Neutrophil (primary cell): ENCODE data around the gene DIDO1.

Source experiments
- H3K27ac ChIP-seq: fragments of 200-600 bp; sonication (generic); 2 replicates; pipeline ENCODE4 v1.5.1; 2016; ENCODE audit warnings: mild to moderate bottlenecking, moderate library complexity
- H3K27me3 ChIP-seq: fragments of 200-600 bp; sonication (generic); 2 replicates; pipeline ENCODE4 v1.6.0; 2016; ENCODE audit warnings: mild to moderate bottlenecking
- H3K36me3 ChIP-seq: fragments of 200-600 bp; sonication (generic); 2 replicates; pipeline ENCODE4 v1.5.1; 2017
- H3K4me1 ChIP-seq, 2 experiments: fragments of 200-600 bp in 1 of 2; sonication (generic) in 1 of 2; 1 replicate in 1 of 2; 2 replicates in 1 of 2; pipeline versions ENCODE4 v1.5.1 to v1.6.1; 2013 to 2016; ENCODE audit warnings: low read depth in 1 of 2, low read length in 1 of 2, mild to moderate bottlenecking in 1 of 2, moderate library complexity in 1 of 2; ENCODE audit not compliant: control insufficient read depth in 1 of 2, insufficient read depth in 1 of 2
- H3K4me3 ChIP-seq, 2 experiments: fragments of 200-600 bp in 1 of 2; sonication (generic) in 1 of 2; 1 replicate in 1 of 2; 2 replicates in 1 of 2; pipeline ENCODE4 v1.5.1; 2013 to 2016; ENCODE audit warnings: low read depth in 1 of 2, low read length in 1 of 2, mild to moderate bottlenecking in 1 of 2, moderate library complexity in 1 of 2
- H3K9me3 ChIP-seq: fragments of 200-600 bp; sonication (generic); 2 replicates; pipeline ENCODE4 v1.5.1; 2016
- TF ChIP-seq, protein P1 (sequence below): fragments of 200-600 bp; sonication (generic); IDR thresholded peaks from 2 replicates; pipeline ENCODE4 v1.5.1; 2016; ENCODE audit warnings: antibody characterized with exemption

DIDO1 gene

DNA sequence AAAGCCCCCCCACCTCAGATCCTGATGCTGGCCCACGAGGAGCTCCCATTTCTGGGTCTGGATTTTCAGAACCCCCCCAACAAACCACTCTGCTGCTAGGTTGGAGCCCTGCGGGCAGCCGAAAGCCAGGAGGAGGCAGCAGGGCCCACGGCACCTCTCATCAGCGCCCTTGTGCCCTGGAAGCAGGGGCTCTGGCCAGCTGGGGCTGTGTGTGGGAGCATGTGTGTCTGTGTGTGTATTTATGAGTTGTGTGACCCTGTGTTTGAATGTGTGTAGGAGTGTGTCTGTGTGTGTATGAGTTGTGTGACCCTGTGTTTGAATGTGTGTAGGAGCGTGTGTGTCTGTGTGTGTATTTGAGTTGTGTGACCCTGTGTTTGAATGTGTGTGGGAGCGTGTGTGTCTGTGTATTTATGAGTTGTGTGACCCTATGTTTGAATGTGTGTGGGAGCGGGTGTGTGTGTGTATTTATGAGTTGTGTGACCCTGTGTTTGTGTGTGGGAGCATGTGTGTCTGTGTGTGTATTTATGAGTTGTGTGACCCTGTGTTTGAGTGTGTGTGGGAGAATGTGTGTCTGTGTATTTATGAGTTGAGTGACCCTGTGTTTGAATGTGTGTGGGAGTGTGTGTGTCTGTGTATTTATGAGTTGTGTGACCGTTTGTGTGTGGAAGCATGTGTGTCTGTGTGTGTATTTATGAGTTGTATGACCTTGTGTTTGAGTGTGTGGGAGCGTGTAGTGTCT, 45.1 kb upstream of the DIDO1 start:
- Histone ChIP-seq H3K9me3 (no peaks in the 10 kb centered on the region), H3K27me3 (peaks cover 79% of the 10 kb centered on the region), H3K27ac (no peak overlapping the region), H3K4me3 (no peak overlapping the region), H3K36me3 (no peaks in the 10 kb centered on the region), H3K4me1 (peaks cover 0 to 8% of the 10 kb centered on the region in 2 experiments)
- TF ChIP-seq, protein P1, sequence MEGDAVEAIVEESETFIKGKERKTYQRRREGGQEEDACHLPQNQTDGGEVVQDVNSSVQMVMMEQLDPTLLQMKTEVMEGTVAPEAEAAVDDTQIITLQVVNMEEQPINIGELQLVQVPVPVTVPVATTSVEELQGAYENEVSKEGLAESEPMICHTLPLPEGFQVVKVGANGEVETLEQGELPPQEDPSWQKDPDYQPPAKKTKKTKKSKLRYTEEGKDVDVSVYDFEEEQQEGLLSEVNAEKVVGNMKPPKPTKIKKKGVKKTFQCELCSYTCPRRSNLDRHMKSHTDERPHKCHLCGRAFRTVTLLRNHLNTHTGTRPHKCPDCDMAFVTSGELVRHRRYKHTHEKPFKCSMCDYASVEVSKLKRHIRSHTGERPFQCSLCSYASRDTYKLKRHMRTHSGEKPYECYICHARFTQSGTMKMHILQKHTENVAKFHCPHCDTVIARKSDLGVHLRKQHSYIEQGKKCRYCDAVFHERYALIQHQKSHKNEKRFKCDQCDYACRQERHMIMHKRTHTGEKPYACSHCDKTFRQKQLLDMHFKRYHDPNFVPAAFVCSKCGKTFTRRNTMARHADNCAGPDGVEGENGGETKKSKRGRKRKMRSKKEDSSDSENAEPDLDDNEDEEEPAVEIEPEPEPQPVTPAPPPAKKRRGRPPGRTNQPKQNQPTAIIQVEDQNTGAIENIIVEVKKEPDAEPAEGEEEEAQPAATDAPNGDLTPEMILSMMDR: no peak

DNA sequence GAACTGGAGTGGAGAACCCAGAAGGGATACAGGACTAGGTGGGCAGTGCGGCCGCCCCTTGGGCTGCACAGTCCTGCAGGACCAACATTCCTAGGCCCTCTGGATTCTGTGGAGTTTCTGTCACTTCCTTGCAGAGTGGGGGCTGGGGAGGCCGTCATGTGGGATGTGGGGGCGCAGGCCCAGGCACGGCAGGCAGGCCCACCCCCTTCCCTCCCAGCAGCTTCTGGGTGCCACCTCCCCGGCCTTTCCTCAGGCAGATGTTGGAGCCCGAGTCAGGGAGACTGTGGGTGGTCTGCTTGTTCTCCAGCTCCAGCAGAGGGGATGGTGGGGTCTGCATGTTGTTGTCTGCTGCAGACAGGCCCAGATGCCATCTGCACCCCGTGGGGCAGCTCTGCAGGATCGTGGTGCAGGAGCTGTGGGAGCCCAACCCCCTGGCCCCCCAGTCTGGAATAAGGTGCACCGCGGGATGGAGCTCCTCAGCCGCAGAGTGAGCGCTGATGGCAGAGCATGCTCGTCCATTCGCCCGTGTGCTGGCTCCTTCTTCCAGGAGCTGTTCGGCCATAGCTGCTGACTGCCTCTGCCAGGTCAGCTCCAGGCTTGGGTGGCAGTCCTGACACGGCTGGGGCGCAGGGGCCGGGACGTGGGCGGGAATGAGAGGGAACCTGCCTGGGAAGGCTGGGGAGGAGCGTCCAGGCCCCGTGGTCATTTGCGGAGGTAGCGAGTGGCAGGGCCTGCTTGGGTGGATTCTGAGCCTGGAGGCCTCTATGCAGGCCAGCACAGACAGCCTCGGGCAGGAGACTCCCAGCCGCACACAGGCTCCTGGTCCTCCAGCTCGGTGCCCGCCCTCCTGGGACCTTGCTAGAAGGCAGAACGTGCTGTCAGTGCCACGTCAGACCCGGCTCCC, 44.3 kb upstream of the DIDO1 start:
- peaks cover 0 to 8% of the 10 kb centered on the region in 2 experiments for H3K4me1 ChIP-seq
- peaks cover 71% of the 10 kb centered on the region for H3K27me3 ChIP-seq
- no peak overlapping the region for H3K27ac ChIP-seq
- TF ChIP-seq, protein P1: no peak
- no peaks in the 10 kb centered on the region for H3K36me3 ChIP-seq
- H3K9me3 ChIP-seq: no peaks in the 10 kb centered on the region
- no peak overlapping the region for H3K4me3 ChIP-seq

DNA sequence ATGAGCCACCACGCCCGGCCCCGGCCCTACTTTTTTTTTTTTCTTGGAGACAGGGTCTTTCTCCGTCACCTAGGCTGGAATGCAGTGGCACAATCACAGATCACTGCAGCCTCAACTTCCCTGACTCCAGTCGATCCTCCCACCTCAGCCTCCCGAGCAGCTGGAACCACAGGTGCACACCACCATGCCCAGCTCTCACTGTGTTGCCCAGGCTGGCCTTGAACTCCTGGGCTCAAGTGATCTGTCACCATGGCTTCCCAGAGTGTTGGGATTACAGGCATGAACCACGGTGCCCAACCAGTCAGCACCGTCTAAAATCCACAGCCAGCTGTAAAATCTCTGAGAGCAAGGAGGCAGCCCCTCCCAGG, 43.6 kb upstream of the DIDO1 start:
- no peaks in the 10 kb centered on the region for H3K36me3 ChIP-seq
- H3K27me3 ChIP-seq: peaks cover 64% of the 10 kb centered on the region
- H3K9me3 ChIP-seq: no peaks in the 10 kb centered on the region
- H3K4me3 ChIP-seq: no peak overlapping the region
- H3K4me1 ChIP-seq: peaks cover 0 to 8% of the 10 kb centered on the region in 2 experiments
- TF ChIP-seq, protein P1: no peak
- no peak overlapping the region for H3K27ac ChIP-seq

DNA sequence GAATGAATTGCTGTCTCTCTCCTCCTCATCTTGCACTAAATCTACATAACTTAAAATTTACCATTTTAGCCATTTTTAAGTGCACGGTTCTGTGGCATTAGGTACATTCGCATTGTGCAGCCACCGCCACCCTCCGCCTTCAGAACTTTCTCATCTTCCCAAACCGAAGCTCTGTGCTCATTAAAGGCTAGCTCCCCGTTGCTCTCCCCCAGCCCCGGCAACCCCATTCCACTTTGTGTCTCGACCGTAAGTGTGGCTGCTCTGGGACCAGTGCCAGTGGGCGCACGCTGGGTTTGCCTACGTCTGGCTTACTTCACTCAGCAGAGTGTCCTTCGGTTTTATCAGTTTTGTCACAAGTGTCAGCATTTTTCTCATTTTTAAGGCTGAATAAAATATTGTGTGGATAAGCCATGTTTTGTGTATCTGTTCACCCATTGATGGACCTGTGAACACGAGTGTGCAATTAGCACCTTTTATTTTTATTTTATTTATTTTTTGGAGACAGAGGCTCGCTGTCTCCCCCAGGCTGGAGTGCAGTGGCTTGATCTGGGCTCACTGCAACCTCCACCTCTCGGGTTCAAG, 43.0 kb upstream of the DIDO1 start:
- Histone ChIP-seq H3K4me1 (peaks cover 0 to 8% of the 10 kb centered on the region in 2 experiments), H3K36me3 (peaks cover 2% of the 10 kb centered on the region), H3K27ac (no peak overlapping the region), H3K9me3 (no peaks in the 10 kb centered on the region), H3K4me3 (no peak overlapping the region), H3K27me3 (peaks cover 58% of the 10 kb centered on the region)
- TF ChIP-seq, protein P1: no peak

DNA sequence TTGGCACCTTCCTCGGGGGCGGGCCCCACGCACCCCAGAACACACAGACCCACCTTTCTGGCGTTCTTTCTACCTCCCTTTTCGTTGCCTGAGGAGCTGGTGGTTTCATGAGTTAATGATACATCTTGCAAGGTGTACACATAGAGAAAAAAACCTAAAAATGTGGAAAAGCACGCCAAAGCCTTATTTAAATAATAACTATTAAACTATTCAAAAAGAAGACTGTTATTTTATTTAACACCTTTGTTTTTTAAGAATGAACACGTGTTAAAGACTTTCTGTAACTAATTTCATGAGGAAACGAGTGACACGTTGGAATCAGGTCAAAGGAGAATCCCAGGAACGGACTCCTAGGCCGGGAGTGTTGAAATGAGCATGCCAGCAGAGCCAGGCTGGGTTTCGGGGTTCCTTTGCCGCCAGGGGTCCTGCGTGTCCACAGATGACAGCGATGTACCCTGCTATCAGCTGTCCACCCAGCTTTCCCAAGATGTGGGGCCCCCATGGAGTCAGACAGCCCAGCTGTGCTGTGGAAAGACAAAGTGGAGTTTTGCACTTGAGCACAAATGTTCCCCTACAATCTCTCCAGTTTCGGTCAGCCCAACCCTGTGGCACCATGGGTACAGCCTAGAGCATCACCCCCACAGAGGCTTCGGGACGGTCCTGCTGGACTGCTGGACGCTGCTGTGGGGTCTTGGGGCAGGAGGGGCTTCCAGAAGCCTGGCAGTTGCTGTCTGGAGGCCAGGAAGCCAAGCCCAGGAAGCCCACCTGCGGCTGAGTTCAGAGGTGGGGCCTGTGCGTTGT, 42.3 kb upstream of the DIDO1 start:
- no peak overlapping the region for H3K27ac ChIP-seq
- H3K36me3 ChIP-seq: peaks cover 9% of the 10 kb centered on the region
- no peak overlapping the region for H3K4me3 ChIP-seq
- TF ChIP-seq, protein P1: no peak
- H3K4me1 ChIP-seq: peaks cover 0 to 8% of the 10 kb centered on the region in 2 experiments
- no peaks in the 10 kb centered on the region for H3K9me3 ChIP-seq
- H3K27me3 ChIP-seq: peaks cover 51% of the 10 kb centered on the region
